OCI-LY3 (cell line): ENCODE data around the gene SP8.

Source experiments
- H2AFZ ChIP-seq: fragments of 200-600, 300-600 bp; shearing (Covaris generic); 2 replicates; pipeline ENCODE4 v1.6.0; 2014; ENCODE audit warnings: antibody characterized with exemption, low read depth, low read length
- H3K27ac ChIP-seq: fragments of 200-600, 300-600 bp; sonication (generic); 2 replicates; pipeline ENCODE4 v1.5.1; 2014; ENCODE audit warnings: mild to moderate bottlenecking, low read length, moderate library complexity, mixed read lengths
- H3K27me3 ChIP-seq: fragments of 200-600, 300-600 bp; sonication (generic); 2 replicates; pipeline ENCODE4 v1.6.1; 2014; ENCODE audit warnings: low read depth, low read length, mixed read lengths
- H3K36me3 ChIP-seq: fragments of 200-600, 300-600 bp; sonication (generic); replicated peaks from 2 replicates; pipeline ENCODE3; 2014; ENCODE audit warnings: low read depth, low read length, mixed read lengths
- H3K4me1 ChIP-seq: fragments of 300-600, 200-600 bp; sonication (generic); 2 replicates; pipeline ENCODE4 v1.6.1; 2014; ENCODE audit warnings: low read length, mixed read lengths
- H3K4me2 ChIP-seq: fragments of 200-600, 300-600 bp; sonication (generic); 2 replicates; pipeline ENCODE4 v1.6.1; 2014; ENCODE audit warnings: low read length, mixed read lengths
- H3K4me3 ChIP-seq: fragments of 300-600, 200-600 bp; sonication (generic); 2 replicates; pipeline ENCODE4 v1.5.1; 2014; ENCODE audit warnings: antibody characterized with exemption, mild to moderate bottlenecking, low read length, moderate library complexity
- H3K79me2 ChIP-seq: fragments of 300-600, 200-600 bp; shearing (Covaris generic); 2 replicates; pipeline ENCODE4 v1.6.1; 2014; ENCODE audit warnings: mild to moderate bottlenecking, low read length, mixed read lengths
- H3K9ac ChIP-seq: fragments of 300-600, 200-600 bp; shearing (Covaris generic); 2 replicates; pipeline ENCODE4 v1.6.0; 2014; ENCODE audit warnings: mild to moderate bottlenecking, low read length, moderate library complexity
- H3K9me3 ChIP-seq: fragments of 200-600, 300-600 bp; shearing (Covaris generic); 2 replicates; pipeline ENCODE4 v1.6.1; 2014; ENCODE audit warnings: low read length, mixed read lengths; ENCODE audit not compliant: insufficient read depth
- H4K20me1 ChIP-seq: fragments of 200-600, 300-600 bp; sonication (generic); 2 replicates; pipeline ENCODE4 v1.6.1; 2016; ENCODE audit warnings: low read length, mixed read lengths; ENCODE audit not compliant: insufficient read depth
- EZH2phosphoT487 ChIP-seq: fragments of 200-600 bp; shearing (Covaris generic); IDR thresholded peaks from 2 replicates; pipeline ENCODE4 v1.6.1; 2018; ENCODE audit warnings: antibody characterized with exemption, mixed run types, low read depth
- TF ChIP-seq, protein P1 (sequence below): fragments of 200-600, 300-600 bp; sonication (generic); IDR thresholded peaks from 2 replicates; pipeline ENCODE4 v1.5.1; 2014; ENCODE audit warnings: antibody characterized with exemption, low read length, low read depth

SP8 gene

DNA sequence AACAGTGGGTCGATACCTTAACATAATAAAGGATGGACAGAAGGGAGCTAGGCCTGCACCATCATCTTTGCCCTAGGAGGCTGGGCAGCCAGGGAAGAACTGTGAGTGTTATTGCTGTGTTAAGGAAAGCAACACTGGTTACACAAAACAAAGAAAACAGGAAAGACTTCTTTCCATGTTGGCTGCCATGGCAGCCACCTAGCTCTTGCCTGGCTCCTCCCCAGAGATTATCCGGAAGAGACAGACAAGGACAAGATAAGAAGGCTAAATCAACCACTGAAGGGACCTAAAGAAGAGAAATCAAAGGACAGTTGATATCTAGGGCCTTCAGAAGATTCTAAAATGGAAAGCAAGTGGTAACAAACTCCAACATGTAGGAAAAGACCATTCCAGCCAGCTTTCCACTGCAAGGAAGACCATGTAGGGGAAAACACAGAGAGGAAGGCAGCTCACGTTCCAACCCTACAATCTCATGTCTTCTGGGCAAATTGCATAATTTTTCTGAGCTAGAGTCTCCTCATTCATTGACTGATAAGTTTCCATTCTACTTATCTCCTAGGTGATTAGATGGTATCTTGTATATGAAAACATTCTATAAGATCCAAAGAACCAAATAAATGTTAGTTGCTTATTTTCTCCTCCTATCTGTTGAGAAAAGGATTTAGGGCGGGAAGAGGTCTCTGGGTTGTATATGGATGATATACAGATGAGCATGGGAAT, 51.2 kb downstream of the SP8 start:
- Histone ChIP-seq H2AFZ (no peak overlapping the region), H3K9ac (no peak overlapping the region), H3K4me1 (no peaks in the 10 kb centered on the region), H3K4me3 (no peak overlapping the region), H3K79me2 (no peaks in the 10 kb centered on the region), H3K27me3 (no peaks in the 10 kb centered on the region), H3K4me2 (no peak overlapping the region), H3K36me3 (no peaks in the 10 kb centered on the region), H3K27ac (no peak overlapping the region), H4K20me1 (no peaks in the 10 kb centered on the region), H3K9me3 (no peaks in the 10 kb centered on the region)
- TF ChIP-seq, protein P1, sequence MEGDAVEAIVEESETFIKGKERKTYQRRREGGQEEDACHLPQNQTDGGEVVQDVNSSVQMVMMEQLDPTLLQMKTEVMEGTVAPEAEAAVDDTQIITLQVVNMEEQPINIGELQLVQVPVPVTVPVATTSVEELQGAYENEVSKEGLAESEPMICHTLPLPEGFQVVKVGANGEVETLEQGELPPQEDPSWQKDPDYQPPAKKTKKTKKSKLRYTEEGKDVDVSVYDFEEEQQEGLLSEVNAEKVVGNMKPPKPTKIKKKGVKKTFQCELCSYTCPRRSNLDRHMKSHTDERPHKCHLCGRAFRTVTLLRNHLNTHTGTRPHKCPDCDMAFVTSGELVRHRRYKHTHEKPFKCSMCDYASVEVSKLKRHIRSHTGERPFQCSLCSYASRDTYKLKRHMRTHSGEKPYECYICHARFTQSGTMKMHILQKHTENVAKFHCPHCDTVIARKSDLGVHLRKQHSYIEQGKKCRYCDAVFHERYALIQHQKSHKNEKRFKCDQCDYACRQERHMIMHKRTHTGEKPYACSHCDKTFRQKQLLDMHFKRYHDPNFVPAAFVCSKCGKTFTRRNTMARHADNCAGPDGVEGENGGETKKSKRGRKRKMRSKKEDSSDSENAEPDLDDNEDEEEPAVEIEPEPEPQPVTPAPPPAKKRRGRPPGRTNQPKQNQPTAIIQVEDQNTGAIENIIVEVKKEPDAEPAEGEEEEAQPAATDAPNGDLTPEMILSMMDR, result no peak
- no peak for TF ChIP-seq EZH2phosphoT487
